Panc1 (cell line): ENCODE results near the gene SV2C. TPM values are rescaled to one million over a fixed set of nuclear protein-coding genes. Genes with fewer than 3 reads are reported as not detected.

Experiments used
- ATAC-seq: fragments of 200-7000 bp; cut with Tn5 transposase; 2 replicates; pipeline ENCODE4 v1.9.1; 2020; ENCODE audit warnings: mild to moderate bottlenecking, moderate library complexity
- BruUV-seq: library from RNA; stranded (reverse); fragments of 400-500 nt; replicated peaks from 2 replicates; lab custom pipeline; 2021; lab: Mats Ljungman, UMichigan
- CTCF ChIA-PET: fragments of 300-600 bp; sonication (Branson Sonifier 250); formaldehyde crosslinking; loops from one replicate; lab custom pipeline; 2022; ENCODE audit warnings: antibody characterized with exemption; lab: Charles Lee
- POLR2A ChIA-PET: fragments of 300-600 bp; sonication (Branson Sonifier 250); formaldehyde crosslinking; loops from one replicate; lab custom pipeline; 2022; ENCODE audit warnings: antibody characterized with exemption; lab: Charles Lee
- DNase-seq: peaks from one replicate; pipeline ENCODE4 v3.0.0-alpha.2; 2010; ENCODE audit warnings: low read depth, low spot score
- H3K27ac ChIP-seq: 2 replicates; pipeline ENCODE4 v1.5.1; 2011; ENCODE audit warnings: mild to moderate bottlenecking, low read length, inconsistent platforms
- H3K27me3 ChIP-seq: fragments of 200-500 bp; sonication (Bioruptor generic); 2 replicates; pipeline ENCODE4 v1.6.0; 2014; ENCODE audit warnings: low read length, inconsistent platforms; ENCODE audit not compliant: control insufficient read depth, insufficient read depth
- H3K36me3 ChIP-seq: fragments of 200-500 bp; sonication (Bioruptor generic); 2 replicates; pipeline ENCODE4 v1.5.1; 2014; ENCODE audit warnings: inconsistent platforms, mild to moderate bottlenecking, low read length, moderate library complexity; ENCODE audit not compliant: control insufficient read depth, insufficient read depth
- H3K4me1 ChIP-seq: 2 replicates; pipeline ENCODE4 v1.5.1; 2011; ENCODE audit warnings: inconsistent platforms, mild to moderate bottlenecking, low read length, moderate library complexity; ENCODE audit not compliant: control insufficient read depth, insufficient read depth
- H3K4me3 ChIP-seq, 2 experiments: 2 replicates each; pipeline ENCODE4 v1.5.1; 2011 to 2012; ENCODE audit warnings: low read depth in 2 of 2, low read length in 2 of 2, mild to moderate bottlenecking in 2 of 2, inconsistent platforms in 1 of 2, moderate library complexity in 1 of 2
- H3K9me3 ChIP-seq: fragments of 200-500 bp; sonication (Bioruptor generic); 2 replicates; pipeline ENCODE4 v1.5.1; 2014; ENCODE audit warnings: low read depth, mild to moderate bottlenecking, inconsistent platforms, low read length, moderate library complexity; ENCODE audit not compliant: control insufficient read depth, insufficient read depth
- CTCF ChIP-seq: fragments of 450-650 bp; IDR thresholded peaks from 2 replicates; pipeline ENCODE4 v1.5.1; 2017; ENCODE audit warnings: mild to moderate bottlenecking
- POLR2AphosphoS5 ChIP-seq: IDR thresholded peaks from 2 replicates; pipeline ENCODE4 v1.6.1; 2012; ENCODE audit warnings: mild to moderate bottlenecking, low read depth, low read length, moderate library complexity
- REST ChIP-seq, 2 experiments: IDR thresholded peaks; 2 replicates each; pipeline ENCODE4 v1.6.1; 2011 to 2012; ENCODE audit warnings: low read depth in 2 of 2, control low read depth in 1 of 2, low read length in 1 of 2, mild to moderate bottlenecking in 1 of 2, moderate library complexity in 1 of 2; ENCODE audit not compliant: insufficient read depth in 1 of 2
- SIN3A ChIP-seq: IDR thresholded peaks from 2 replicates; pipeline ENCODE4 v1.6.1; 2012; ENCODE audit warnings: low read depth, mild to moderate bottlenecking, low read length, moderate library complexity, borderline replicate concordance; ENCODE audit not compliant: insufficient read depth
- TCF7L2 ChIP-seq: IDR thresholded peaks from 2 replicates; pipeline ENCODE4 v1.6.1; 2011; ENCODE audit warnings: mild to moderate bottlenecking, low read depth, low read length, inconsistent platforms
- in situ Hi-C: cut with HindIII; loops from 2 replicates; pipeline ENCODE4 v1.10.0; 2016; ENCODE audit warnings: low sequenced_read_pairs, low pct_unique_long_range_greater_than_20kb
- intact Hi-C: fragments of 100-400 bp; cut with micrococcal nuclease; formaldehyde crosslinking; loops from one replicate; pipeline ENCODE4 v1.10.0; 2022; ENCODE audit not compliant: unreplicated experiment
- total RNA-seq: library from RNA; stranded (reverse); gene quantifications from one replicate; pipeline ENCODE4 v1.2.1, GENCODE V29; 2021; ENCODE audit not compliant: unreplicated experiment

SV2C gene
- total RNA-seq, 1 experiment from 2014 or later, result not detected

GRCh38 chr5:76199336-76200318, 116.4 kb downstream of the SV2C start:
- POLR2A ChIA-PET, result no interaction called here
- BruUV-seq, result no TSS peak
- peaks cover 9% of the 10 kb centered on the region for H3K27me3 ChIP-seq
- H3K9me3 ChIP-seq, result no peaks in the 10 kb centered on the region
- no peak overlapping the region for H3K27ac ChIP-seq
- no peaks in the 10 kb centered on the region for H3K4me1 ChIP-seq
- intact Hi-C loops (no loop called here), in situ Hi-C loops (no loop called here)
- H3K36me3 ChIP-seq, result no peaks in the 10 kb centered on the region
- no peak for TF ChIP-seq REST (IDR thresholded peaks at IDR 0.05; ENCODE audit: insufficient read depth in 1 of 2, low read depth in 2 of 2, low read length in 1 of 2)
- TF ChIP-seq CTCF, result no peak
- no peak for TF ChIP-seq TCF7L2
- no peak for TF ChIP-seq POLR2AphosphoS5
- TF ChIP-seq SIN3A, result no peak
- CTCF ChIA-PET, result no interaction called here
- ATAC-seq (no peak), DNase-seq (no peak)
- no peak overlapping the region for H3K4me3 ChIP-seq

GRCh38 chr5:76202182-76202581, 119.0 kb downstream of the SV2C start:
- DNase-seq (no peak), ATAC-seq (no peak)
- in situ Hi-C loops, result no loop called here
- no TSS peak for BruUV-seq
- CTCF ChIA-PET, result no interaction called here
- no peak overlapping the region for H3K4me3 ChIP-seq
- TF ChIP-seq REST (IDR thresholded peaks at IDR 0.05; ENCODE audit: insufficient read depth in 1 of 2, low read depth in 2 of 2, low read length in 1 of 2) (no peak), SIN3A (no peak), TCF7L2 (no peak), POLR2AphosphoS5 (no peak), CTCF (no peak)
- no peaks in the 10 kb centered on the region for H3K9me3 ChIP-seq
- no peaks in the 10 kb centered on the region for H3K36me3 ChIP-seq
- H3K4me1 ChIP-seq, result no peaks in the 10 kb centered on the region
- POLR2A ChIA-PET, result no interaction called here
- intact Hi-C loops, result no loop called here
- no peak overlapping the region for H3K27ac ChIP-seq
- 0 out of 2 replicates have a peak, but pooled peaks cover 3% of the 10 kb centered on the region for H3K27me3 ChIP-seq
